Activated naive CD4-positive, alpha-beta T cell treated with anti-CD3 and anti-CD28 coated beads for 36 hours (primary cell): ENCODE data around the gene ERI3. TPM values are rescaled to one million over a fixed set of nuclear protein-coding genes. Genes with fewer than 3 reads are reported as not detected.

ENCODE experiments used
- total RNA-seq, 2 experiments: library from RNA; stranded (reverse); gene quantifications; one replicate each; pipeline ENCODE4 v1.2.3, GENCODE V29; 2021

ERI3 gene
- total RNA-seq, 2 experiments from 2014 or later: 42.4 to 43.0 TPM

Other genes starting within 250 kb of the ERI3 start
- not detected for gene KLF17, start 236.4 kb downstream of the ERI3 start, total RNA-seq
- not detected for gene KLF18, start 213.6 kb downstream of the ERI3 start, total RNA-seq
- gene DMAP1, start 141.8 kb downstream of the ERI3 start, total RNA-seq: 10 to 100 TPM; 35.3 to 41.0 TPM
- 10 to 100 TPM; 71.6 to 81.6 TPM for gene RNF220, start 50.0 kb upstream of the ERI3 start, total RNA-seq